Ovary (tissue), 3 donors: ENCODE data around the gene CXCL12.

Experiments used
- CTCF ChIP-seq, 3 donors: fragments of 450-650 bp in 2 of 3; fragments of 200-600 bp in 1 of 3; IDR thresholded peaks; one replicate each; pipeline versions ENCODE4 v1.5.1 to v1.8.0; 2016 to 2022; ENCODE audit warnings: antibody characterized with exemption in 3 of 3, mild to moderate bottlenecking in 1 of 3
- POLR2A ChIP-seq: fragments of 450-650 bp; IDR thresholded peaks from one replicate; pipeline ENCODE4 v1.6.1; 2017; ENCODE audit warnings: antibody characterized with exemption, mild to moderate bottlenecking, moderate library complexity
- donor health status: DM: no; HTN: no; CAD: no.

- TF ChIP-seq CTCF (IDR thresholded peaks at IDR 0.05) (no peak), POLR2A (no peak)
Observed at GRCh38 chr10:44370731-44371248, 14.1 kb downstream of the CXCL12 start.
